Aorta (tissue), 5 donors: ENCODE data around the gene ACVR2A. TPM values are rescaled to one million over a fixed set of nuclear protein-coding genes. Genes with fewer than 3 reads are reported as not detected.

Experiments
- ATAC-seq: fragments of 200-7000 bp; cut with Tn5 transposase; one replicate; pipeline ENCODE4 v1.9.1; 2022; ENCODE audit warnings: moderate library complexity; ENCODE audit not compliant: low FRiP score
- DNase-seq, 2 donors: peaks; one replicate each; pipeline ENCODE4 v3.0.0-alpha.2; 2020
- H3K27ac ChIP-seq, 2 donors: one replicate each; pipeline ENCODE4 v1.5.1; 2013; ENCODE audit warnings: low read length in 2 of 2, mild to moderate bottlenecking in 2 of 2, moderate library complexity in 2 of 2, control low read depth in 1 of 2, inconsistent platforms in 1 of 2, low read depth in 1 of 2
- H3K27me3 ChIP-seq, 2 donors: one replicate each; pipeline ENCODE4 v1.6.1; 2013; ENCODE audit warnings: control low read depth in 1 of 2, low read length in 1 of 2, mild to moderate bottlenecking in 1 of 2, moderate library complexity in 1 of 2; ENCODE audit not compliant: insufficient read depth in 2 of 2, control insufficient read depth in 1 of 2
- H3K36me3 ChIP-seq, 2 donors: one replicate each; pipeline ENCODE4 v1.6.1; 2013; ENCODE audit warnings: control low read depth in 1 of 2, low read length in 1 of 2, mild to moderate bottlenecking in 1 of 2; ENCODE audit not compliant: insufficient read depth in 2 of 2, control insufficient read depth in 1 of 2
- H3K4me1 ChIP-seq, 2 donors: one replicate each; pipeline ENCODE4 v1.6.1; 2013; ENCODE audit warnings: low read length in 2 of 2, control low read depth in 1 of 2, mild to moderate bottlenecking in 1 of 2, moderate library complexity in 1 of 2; ENCODE audit not compliant: insufficient read depth in 2 of 2, control insufficient read depth in 1 of 2
- H3K4me3 ChIP-seq, 2 donors: one replicate each; pipeline ENCODE4 v1.5.1; 2013; ENCODE audit warnings: low read length in 2 of 2, control low read depth in 1 of 2, mild to moderate bottlenecking in 1 of 2
- H3K9me3 ChIP-seq: one replicate; pipeline ENCODE4 v1.6.1; 2013; ENCODE audit warnings: mild to moderate bottlenecking, low read length; ENCODE audit not compliant: control insufficient read depth
- WGBS, 2 donors: extraction: QIAGEN DNeasy Blood & Tissue Kit; methylation state at CpG; one replicate each; pipeline ENCODE4 v1.1.7; 2013; 5-methylcytosine and 5-hydroxymethylcytosine counted together
- intact Hi-C, 2 donors: fragments of 100-400 bp; cut with DNase I; formaldehyde crosslinking; loops; one replicate each; pipeline versions ENCODE4 v1.14.2 to v1.15.0; 2022
- polyA plus RNA-seq, 2 donors: library from polyadenylated mRNA; stranded (reverse); fragments of 200-250 nt; gene quantifications; one replicate each; pipeline ENCODE4 v1.2.3, GENCODE V29; 2013
- total RNA-seq, 2 donors: library from RNA; stranded (reverse); fragmentation: NEBNext Ultra II Directional; extraction: Animal tissue kit (Norgen Biotek cat#: 25700); gene quantifications; one replicate each; pipeline ENCODE4 v1.2.1, GENCODE V29; 2021
- donor health status: healthy with polysubstance abuse.
- donor health status: Bipolar disorder and iron deficiency.
- donor health status: DM: no; HTN: no; CAD: no.
- donor health status: DM: no; HTN: no; CAD: no.
- donor health status: DM: yes; HTN: yes; CAD: no.

The ACVR2A gene
- total and polyA plus RNA-seq, 4 donors: 1.6 to 26.2 (median 8.4) TPM

GRCh38 chr2:147867050-147867449, 22.2 kb downstream of the ACVR2A start:
- no peaks in the 10 kb centered on the region for H3K36me3 ChIP-seq
- ATAC-seq (no peak), DNase-seq (no peak)
- no peaks in the 10 kb centered on the region for H3K4me1 ChIP-seq
- intact Hi-C loops: no loop called here
- no peaks in the 10 kb centered on the region for H3K27me3 ChIP-seq
- H3K27ac ChIP-seq: no peak overlapping the region
- no peak overlapping the region for H3K4me3 ChIP-seq
- H3K9me3 ChIP-seq: no peaks in the 10 kb centered on the region
- WGBS, 2 donors: 87 to 88% methylated on average over 2 of the region's 2 CpGs

GRCh38 chr2:147869934-147870333, 25.1 kb downstream of the ACVR2A start:
- H3K27ac ChIP-seq: no peak overlapping the region
- 87 to 92% methylated on average over 2 of the region's 2 CpGs for WGBS, 2 donors
- DNase-seq: no peak
- no peaks in the 10 kb centered on the region for H3K36me3 ChIP-seq
- H3K4me1 ChIP-seq: peaks cover 0 to 2% of the 10 kb centered on the region in 2 donors
- no peak for ATAC-seq
- H3K27me3 ChIP-seq: no peaks in the 10 kb centered on the region
- no peaks in the 10 kb centered on the region for H3K9me3 ChIP-seq
- intact Hi-C loops: no loop called here
- no peak overlapping the region for H3K4me3 ChIP-seq

GRCh38 chr2:147872967-147873366, 28.1 kb downstream of the ACVR2A start:
- Histone ChIP-seq H3K27ac (no peak overlapping the region), H3K4me3 (no peak overlapping the region), H3K9me3 (no peaks in the 10 kb centered on the region), H3K4me1 (peaks cover 0 to 5% of the 10 kb centered on the region in 2 donors), H3K36me3 (no peaks in the 10 kb centered on the region), H3K27me3 (no peaks in the 10 kb centered on the region)
- DNase-seq (no peak), ATAC-seq (no peak)
- intact Hi-C loops: no loop called here

- no peak for DNase-seq
- intact Hi-C loops: no loop called here
- Histone ChIP-seq H3K4me3 (no peak overlapping the region), H3K27ac (no peak overlapping the region), H3K27me3 (no peaks in the 10 kb centered on the region), H3K9me3 (no peaks in the 10 kb centered on the region), H3K4me1 (peaks cover 0 to 5% of the 10 kb centered on the region in 2 donors), H3K36me3 (no peaks in the 10 kb centered on the region)
- 90 to 100% methylated on average over 1 of the region's 1 CpG for WGBS, 2 donors
- ATAC-seq: no peak
These were observed 29.1 kb downstream of the ACVR2A start for GRCh38 chr2:147873859-147874483.

GRCh38 chr2:147879846-147880245, 35.0 kb downstream of the ACVR2A start:
- Histone ChIP-seq H3K27me3 (no peaks in the 10 kb centered on the region), H3K9me3 (no peaks in the 10 kb centered on the region), H3K27ac (no peak overlapping the region), H3K36me3 (no peaks in the 10 kb centered on the region), H3K4me1 (peaks cover 0 to 3% of the 10 kb centered on the region in 2 donors), H3K4me3 (no peak overlapping the region)
- DNase-seq: no peak
- ATAC-seq: no peak
- intact Hi-C loops: no loop called here

- Histone ChIP-seq H3K27me3 (no peaks in the 10 kb centered on the region), H3K4me3 (no peak overlapping the region), H3K36me3 (no peaks in the 10 kb centered on the region), H3K9me3 (no peaks in the 10 kb centered on the region), H3K27ac (no peak overlapping the region), H3K4me1 (no peaks in the 10 kb centered on the region)
- DNase-seq: no peak
- no peak for ATAC-seq
- intact Hi-C loops: no loop called here
These were observed 37.8 kb downstream of the ACVR2A start for GRCh38 chr2:147882631-147883030.

GRCh38 chr2:147884830-147885229, 40.0 kb downstream of the ACVR2A start:
- intact Hi-C loops: no loop called here
- no peaks in the 10 kb centered on the region for H3K36me3 ChIP-seq
- no peak for ATAC-seq
- no peaks in the 10 kb centered on the region for H3K4me1 ChIP-seq
- no peaks in the 10 kb centered on the region for H3K27me3 ChIP-seq
- no peak overlapping the region for H3K4me3 ChIP-seq
- H3K27ac ChIP-seq: no peak overlapping the region
- H3K9me3 ChIP-seq: no peaks in the 10 kb centered on the region
- no peak for DNase-seq

- 92 to 93% methylated on average over 2 of the region's 2 CpGs for WGBS, 2 donors
- no peaks in the 10 kb centered on the region for H3K27me3 ChIP-seq
- no peak for ATAC-seq
- no peak overlapping the region for H3K27ac ChIP-seq
- H3K4me1 ChIP-seq: no peaks in the 10 kb centered on the region
- no peaks in the 10 kb centered on the region for H3K36me3 ChIP-seq
- no peaks in the 10 kb centered on the region for H3K9me3 ChIP-seq
- intact Hi-C loops: no loop called here
- DNase-seq: no peak
- no peak overlapping the region for H3K4me3 ChIP-seq
These were observed 41.3 kb downstream of the ACVR2A start for GRCh38 chr2:147886136-147886535.

GRCh38 chr2:147888680-147889079, 43.9 kb downstream of the ACVR2A start:
- no peak overlapping the region for H3K27ac ChIP-seq
- H3K36me3 ChIP-seq: no peaks in the 10 kb centered on the region
- no peaks in the 10 kb centered on the region for H3K27me3 ChIP-seq
- no peaks in the 10 kb centered on the region for H3K4me1 ChIP-seq
- H3K9me3 ChIP-seq: no peaks in the 10 kb centered on the region
- H3K4me3 ChIP-seq: no peak overlapping the region
- ATAC-seq: no peak
- WGBS, 2 donors: 69 to 72% methylated on average over 3 of the region's 3 CpGs
- intact Hi-C loops: no loop called here
- no peak for DNase-seq
